NCI-H1092 treated with DMSO at 0.1 percent for 48 hours (cell line): ENCODE data around the gene MRE11.
A peak's percentile ranks its signal among the peaks of the same experiment; 100 is the strongest.
"Not testable (repeated sequence)": the region's sequence is repeated elsewhere in the genome, so short reads cannot be mapped to it uniquely, and the experiment has no call there.

ENCODE experiments used
- DNase-seq: peaks from one replicate; lab custom pipeline; 2025; lab: John Stamatoyannopoulos, UW

MRE11 gene

DNA sequence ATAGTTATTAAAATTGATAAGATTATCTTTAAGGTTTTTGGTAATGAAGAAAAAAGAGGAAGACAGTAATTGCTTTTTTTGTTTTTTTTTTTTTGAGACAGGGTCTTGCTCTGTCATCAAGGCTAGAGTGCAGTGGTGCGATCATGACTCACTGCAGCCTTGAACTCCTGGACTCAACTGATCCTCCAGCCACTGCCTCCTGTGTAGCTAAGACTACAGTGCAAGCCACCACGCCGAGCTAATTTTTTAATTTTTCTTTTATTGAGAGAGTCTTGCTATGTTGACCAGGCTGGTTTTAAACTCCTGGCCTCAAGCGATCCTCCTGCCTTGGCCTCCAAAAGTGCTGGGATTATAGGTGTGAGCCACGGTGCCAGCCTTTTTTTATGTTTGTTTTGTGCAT, 12.9 kb upstream of the MRE11 start:
- not testable (repeated sequence) for DNase-seq

DNA sequence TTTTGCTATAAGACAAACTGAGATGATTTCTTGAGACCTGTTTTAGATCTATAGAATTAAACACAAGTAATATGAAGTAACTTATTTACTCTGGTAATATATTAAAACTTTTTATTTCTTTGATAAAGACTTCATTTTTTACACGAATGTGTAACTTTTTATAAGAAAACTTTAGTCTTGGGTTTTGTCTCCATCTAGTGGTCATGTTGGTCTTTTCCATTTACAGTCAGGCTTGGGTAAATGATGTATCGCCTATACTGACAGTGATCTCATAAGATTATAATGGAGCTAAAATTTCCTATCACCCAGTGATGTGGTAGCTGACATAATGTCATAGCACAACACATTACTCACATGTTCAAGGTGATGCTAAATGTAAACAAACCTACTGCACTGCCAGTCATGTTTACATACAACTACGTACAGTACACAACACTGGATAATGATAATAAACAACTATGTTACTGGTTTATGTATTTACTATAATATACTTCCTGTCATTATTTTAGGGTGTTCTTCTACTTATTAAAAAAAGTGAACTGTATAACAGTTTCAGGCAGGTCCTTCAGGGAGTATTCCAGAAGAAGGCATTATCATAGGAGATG, 11.1 kb upstream of the MRE11 start:
- DNase-seq, result peak; percentile 60

DNA sequence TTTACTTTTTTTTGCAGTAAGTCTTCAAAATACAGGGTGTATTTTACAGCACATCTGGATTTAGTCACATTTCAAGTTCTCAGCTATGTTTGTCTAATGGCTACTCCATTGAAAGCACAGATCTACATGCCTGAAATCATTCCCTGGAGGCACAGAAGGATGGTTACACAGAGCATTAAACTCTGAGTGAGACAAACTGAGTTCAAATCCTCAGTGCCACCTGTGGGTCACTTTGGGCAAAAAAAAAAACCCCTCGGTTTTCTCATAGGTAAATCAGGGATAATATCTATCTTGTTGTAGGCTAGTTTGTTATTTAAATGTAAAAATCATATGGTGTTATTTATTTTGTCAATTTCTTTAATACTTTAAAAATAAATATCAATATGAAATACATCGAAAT, 7.9 kb upstream of the MRE11 start:
- DNase-seq, result no peak

DNA sequence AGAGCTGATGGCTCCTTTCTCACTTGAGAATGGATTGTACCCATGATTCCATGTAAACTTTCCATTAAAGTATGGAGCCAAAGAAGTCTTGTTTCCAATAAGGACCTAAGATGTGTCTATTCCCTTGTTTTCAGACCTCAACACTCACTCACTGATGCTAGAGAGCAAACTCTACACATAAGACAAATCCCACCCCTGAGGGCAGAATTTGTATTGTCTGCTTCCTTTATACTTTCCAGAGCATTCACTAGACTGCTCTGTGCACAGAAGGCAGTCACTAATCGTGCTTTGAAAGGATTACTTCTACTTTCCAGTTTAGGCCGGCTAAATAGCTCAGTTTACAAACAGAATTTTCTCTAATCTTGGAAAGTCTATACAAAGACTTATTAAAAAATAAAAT, 6.5 kb upstream of the MRE11 start:
- DNase-seq, result no peak

DNA sequence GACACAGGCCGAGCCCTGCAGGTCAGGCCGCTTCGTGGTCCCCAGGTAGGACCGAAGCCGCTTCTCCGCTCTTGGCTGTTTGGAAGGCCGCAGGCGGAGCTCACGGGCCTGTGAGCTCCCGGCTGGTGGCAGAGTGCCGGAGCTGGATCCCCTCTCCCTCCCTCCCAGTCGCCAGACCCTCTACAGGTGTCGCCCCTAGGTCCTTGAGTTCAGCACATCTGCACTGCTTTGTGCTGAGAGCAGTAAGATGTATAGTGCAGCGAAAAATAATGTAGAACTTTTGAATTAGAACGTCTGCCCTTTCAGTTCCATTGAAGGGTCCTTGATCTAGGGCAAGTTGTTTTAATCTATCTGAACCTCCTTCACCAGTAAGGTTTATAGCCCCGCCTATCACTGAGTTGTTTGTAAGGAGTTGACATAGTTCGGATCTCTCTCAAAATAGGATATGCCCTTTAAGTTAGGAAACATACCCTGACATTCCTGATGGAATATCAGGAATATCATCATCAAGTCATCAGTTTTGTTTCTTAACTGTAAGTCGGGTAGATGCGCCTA, 559 bp upstream of the MRE11 start:
- DNase-seq, result no peak

DNA sequence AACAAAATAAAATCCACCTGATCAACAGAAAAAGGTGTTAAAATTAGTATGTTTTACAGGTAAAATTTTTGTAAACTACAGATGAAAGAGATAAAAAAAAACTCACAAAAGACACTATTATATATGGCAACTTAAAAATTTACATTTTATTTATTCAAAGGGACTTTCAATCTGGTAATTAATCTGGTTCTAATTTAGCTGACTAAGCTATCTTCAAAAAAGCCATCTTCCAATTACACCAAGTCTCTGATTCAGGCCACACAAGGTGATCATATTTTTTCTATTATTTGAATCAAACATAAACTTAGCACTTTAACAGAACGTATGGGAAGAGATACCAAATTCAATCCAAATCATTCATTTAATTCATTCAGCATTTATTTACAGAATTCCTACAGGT, 7.6 kb downstream of the MRE11 start:
- DNase-seq, result no peak

DNA sequence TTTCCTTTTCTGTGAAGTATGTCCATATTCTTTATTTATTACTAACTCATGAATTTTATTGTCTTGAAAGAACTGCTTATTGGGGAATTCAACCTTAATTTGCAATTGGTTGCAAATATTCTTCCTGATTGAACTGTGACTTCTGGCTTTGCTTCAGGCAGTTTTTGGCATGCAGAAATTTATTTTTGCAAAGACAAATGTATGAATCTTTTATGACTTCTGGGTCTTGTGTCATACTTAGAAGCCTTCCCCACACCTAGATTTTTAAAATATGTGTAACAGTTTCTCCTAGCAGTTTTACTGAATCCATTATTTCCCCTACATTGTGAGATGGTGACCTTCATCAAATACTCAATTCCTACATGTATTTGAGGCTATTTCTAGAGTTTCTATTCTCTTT, 12.3 kb downstream of the MRE11 start:
- no peak for DNase-seq

DNA sequence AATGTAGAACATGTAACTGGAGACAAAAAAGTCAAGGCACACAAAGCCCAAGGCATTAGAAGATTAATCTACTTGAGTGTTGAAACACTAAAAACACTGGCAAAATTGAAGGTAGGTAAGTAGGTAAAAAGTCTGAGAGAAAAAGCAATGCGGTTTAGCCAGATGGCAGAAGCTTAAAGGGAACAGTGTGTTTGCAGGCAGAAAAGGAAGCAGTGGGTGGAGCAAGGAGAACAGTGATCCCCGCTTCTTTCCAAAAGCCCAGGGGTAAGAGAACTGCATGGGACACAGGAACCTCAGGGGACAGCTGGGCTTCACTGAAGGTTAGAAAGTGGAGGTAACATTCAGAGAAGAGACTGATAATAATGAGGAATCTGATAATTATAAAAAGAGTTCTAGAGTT, 16.0 kb downstream of the MRE11 start:
- no peak for DNase-seq

DNA sequence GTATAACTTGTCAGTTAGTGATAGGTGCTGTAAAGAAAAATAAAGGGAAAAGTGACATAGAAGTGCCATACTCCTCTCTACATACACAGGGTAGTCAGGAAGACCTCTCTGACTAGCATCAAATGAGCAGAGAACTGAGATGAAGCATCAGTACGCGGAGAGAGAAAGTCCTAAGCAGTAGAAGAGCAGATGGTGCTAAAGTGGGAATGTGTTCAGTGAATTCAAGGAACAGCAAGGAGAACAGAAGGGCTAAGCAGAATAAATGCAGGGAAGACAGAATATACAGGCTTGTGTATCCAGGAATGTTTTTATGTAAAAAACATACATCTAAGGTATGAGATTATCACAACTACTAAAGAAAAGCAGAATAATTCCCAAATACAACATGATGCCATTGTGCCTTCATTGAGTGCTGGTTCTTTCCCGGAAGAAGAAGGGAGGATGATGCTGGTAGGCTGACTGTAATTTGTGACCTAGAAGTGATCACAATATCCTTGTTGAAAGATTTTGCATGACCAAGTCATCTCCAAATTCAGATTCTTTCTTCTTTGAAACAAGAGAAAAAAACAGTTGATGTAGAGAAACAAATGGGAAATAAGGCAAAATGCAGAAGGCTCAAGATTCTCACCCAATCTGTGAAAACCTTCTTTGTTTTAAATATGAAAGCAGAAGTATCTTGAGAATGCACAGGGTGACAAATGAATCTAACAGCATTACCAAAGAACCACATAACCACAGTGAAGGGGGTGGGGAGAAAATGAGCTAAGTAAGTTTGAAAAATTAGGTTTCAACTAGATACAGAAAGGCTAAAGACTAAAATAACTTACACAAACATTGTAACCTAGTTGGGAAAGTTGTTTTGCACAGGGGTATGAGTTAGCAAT, 20.5 kb downstream of the MRE11 start:
- DNase-seq, result no peak

DNA sequence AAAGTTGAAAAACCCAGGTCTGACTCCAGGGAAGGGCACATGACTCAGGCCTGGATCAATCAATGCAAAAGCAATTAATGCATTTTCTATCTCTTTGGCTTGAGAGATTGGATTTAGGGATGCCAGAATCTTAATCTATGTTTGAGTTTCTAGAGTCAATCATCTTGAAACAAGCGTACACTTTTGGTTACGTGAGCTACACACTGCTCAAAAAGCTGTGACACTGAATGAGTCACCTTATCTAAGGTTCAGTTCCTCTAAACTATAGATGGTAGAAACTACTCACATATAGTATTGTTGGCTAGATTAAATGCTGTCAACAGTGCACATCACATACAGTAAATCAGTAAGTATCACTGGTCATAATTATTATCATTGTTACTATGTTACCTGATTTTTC, 24.2 kb downstream of the MRE11 start:
- DNase-seq, result no peak

DNA sequence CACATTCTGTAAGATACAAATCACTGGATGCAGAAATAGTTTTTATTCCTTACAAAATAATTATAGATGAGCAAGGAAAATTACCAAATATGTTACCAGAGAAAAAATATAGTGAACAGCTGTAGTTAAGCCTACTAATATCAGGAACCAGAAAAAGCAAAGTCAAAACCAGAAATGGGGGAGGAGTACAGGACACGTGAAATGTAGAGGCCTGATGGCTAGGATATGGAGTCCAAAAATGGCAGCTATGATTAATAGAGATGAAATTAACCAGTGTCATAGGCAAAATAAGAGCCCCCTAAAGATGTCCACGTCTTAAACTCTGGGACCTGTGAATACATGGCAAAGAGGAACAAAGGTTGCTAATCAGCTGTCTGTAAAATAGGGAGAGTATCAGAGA, 34.1 kb downstream of the MRE11 start:
- no peak for DNase-seq

DNA sequence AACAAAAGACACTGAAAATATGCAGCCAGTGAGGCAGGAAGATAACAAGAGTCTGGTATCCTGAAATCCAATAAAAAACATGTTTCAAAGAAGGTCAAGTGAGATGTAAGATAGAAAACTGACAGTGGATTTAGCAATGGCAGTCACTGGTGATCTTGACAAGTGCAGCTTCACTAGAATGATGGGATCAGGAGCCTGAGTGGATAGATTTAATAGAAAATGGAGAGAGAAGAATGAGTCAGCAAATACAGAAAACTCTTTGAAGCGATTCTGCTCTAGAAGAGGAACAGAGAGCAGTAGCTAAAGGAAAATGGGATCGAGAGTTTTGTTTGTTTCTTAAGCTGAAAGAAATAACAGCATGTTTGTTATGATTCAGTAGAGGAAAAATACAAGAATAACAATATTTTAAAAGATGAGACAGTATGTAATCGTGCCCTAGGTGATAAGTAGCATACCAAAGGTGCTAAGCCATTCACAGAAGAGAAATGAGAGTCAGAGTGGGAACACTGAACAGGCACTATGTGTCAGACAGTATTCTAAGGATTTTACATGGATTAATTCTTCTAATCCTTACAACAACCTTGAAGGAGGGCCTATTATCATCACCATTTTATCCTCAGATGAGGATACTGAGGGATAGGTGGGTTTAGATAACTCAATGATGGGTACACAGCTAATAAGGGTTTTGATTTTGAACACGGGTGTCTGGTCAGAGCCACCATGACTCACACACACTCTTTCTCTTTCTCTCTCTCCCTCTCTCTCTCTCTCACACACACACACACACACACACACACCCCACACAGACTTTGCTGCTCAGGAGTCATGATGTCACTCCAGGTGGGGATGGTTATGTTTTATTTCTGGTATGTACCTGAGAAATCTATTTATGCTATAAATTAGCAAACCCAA, 36.3 kb downstream of the MRE11 start:
- no peak for DNase-seq

DNA sequence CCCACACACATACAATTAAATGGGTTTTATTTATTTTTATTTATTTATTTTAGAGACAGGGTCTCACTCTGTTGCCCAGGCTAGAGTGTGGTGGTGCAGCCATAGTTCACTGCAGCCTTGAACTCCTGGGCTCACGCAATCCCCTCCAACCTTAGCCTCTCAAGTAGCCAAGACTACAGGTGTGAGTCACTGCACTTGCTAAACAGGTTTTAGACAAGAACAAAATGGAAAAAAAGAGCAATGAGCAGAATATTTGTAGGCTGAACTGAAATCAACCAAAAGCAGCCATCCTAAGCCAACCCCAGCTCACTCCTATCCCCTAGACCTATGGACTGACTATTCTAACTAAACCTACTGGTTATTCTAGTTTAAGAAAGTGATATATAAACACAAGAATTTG, 37.8 kb downstream of the MRE11 start:
- DNase-seq, result no peak

DNA sequence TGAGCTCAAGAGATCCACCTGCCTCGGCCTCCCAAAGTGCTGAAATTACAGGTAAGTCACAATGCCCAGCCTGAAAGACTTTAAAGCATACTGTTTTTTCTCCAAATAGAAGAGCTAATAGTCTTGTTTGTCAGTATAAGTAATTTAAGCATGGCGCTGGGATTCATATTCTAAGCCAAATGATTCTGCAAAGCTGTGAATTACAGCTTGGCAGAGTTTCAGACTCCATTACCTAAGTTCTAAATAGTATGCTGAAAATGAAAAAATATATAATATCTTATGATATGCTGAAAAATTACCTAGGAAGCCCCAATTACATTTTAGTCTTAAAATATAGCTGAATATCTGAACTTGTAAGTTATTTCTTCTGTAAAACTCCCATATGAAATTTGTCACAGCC, 39.3 kb downstream of the MRE11 start:
- no peak for DNase-seq

DNA sequence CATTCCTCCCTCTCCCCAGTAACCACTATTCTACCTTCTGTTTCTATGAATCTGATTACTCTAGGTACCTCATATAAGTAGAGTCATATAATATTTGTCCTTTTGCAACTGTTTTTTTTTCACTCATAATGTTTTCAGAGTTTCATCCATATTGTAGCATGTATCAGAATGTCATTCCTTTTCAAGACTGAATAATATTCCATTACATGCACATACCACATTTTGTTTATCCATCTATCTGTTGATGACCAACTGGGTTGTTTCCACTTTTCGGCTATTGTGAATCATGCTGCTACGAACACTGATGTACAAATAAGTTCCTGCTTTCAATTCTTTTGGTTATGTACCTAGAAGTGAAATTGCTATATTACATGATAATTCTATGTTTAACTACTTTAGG, 40.7 kb downstream of the MRE11 start:
- DNase-seq, result no peak

DNA sequence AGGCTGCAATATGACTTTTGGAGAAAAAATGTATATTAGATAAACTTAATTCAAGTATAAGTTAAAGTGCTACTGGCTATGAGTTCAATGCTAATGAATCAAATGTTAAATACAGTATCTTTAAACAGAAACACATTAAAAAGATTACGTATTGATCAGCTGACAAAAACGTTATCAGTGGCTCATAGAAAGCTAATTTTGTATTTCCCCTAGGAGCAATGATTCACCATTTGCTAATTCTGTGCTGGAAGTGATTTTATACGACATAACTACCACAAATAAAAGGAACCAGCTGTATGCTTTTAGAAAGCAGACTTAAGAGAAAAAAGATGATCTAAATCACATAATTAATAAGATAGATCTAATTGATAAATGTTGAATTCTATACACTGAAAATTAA, 43.6 kb downstream of the MRE11 start:
- DNase-seq, result no peak

DNA sequence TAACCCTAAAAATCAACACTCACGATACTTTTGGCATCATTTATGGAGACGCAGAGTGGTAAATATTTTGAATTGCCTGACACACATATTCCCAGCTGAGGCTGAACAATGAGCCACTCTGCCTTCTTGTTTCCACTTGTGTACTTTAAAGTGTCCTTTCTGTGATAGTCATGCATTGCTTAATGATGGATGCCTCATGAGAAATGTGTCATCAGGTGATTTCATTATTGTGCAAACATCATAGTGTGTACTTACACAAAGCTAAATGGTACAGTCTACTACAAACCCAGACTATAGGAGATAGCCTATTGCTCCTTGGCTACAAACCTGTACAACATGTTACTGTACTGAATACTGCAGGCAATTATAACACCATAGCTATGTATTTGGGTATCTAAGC, 44.2 kb downstream of the MRE11 start:
- no peak for DNase-seq

DNA sequence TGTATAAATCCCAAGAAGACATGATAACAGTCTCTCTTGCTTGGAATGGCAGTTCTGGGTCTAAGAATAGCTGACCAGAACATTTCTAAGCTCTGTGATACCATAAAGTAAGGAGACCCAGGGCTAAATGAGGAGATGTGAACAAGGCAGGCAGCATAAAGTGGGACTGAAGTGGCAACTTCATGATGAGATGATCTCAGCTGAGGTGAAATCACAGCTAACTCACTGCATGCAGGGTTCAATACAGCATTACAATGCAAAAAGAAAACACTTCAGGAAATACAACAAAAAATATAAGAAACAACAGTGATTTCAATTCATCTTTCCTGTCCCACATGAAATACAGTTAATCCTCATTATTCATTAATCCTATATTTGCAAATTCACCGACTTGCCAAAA, 44.6 kb downstream of the MRE11 start:
- DNase-seq, result no peak

DNA sequence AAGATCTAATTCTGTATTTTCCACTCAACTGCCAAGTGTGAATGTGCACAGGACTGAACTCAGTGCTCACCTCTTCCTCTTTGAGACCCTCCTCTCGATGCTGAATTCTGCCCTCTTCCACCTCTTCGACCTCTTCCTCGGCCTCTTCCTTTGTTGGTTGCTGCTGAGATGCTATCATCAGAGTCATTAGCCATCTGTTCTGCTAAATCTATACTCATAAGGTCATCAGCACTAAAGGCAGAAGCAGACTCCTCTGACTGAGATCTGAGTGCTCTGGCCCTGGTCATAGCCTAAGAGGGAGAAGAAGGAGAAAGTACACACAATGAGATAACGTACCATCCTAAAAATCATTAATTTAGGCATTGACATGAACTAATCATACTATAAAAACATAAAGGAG, 46.5 kb downstream of the MRE11 start:
- no peak for DNase-seq

DNA sequence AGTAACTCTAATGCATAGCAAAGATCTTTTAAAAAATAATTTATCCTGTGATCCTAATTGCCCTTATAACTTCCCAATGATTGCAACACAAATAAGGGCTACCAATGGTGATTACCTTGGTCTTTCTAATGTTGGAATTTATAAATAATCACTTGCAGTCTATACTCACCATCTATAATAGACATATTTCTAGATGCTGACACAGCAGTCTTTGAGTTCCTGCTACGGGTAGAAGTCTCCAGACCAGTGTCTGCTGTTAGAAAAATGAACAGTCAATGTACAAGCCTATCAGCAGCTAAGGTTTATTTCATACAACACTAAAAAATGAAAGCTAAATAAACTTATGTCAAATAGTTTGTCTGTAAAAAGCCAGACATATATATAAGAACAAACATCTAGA, 48.0 kb downstream of the MRE11 start:
- no peak for DNase-seq

DNA sequence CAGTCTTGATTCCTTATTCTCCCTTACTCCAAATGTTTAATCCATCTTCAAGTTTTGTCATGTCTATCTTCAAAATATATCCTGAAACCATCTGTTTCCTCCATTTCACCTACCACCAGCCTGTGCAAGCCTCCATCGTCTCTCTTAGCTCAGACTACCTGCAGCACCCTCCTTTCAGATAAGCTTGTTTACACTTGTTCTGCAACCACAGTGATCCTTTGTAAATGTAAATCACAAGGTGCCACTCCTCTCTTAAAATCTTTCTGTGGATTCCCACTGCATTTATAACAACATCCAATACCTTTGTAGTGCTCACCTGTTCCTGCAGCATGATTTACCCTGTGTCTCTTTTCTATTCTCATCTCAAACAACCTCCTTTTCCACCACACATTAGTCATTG, 60.6 kb downstream of the MRE11 start:
- no peak for DNase-seq

DNA sequence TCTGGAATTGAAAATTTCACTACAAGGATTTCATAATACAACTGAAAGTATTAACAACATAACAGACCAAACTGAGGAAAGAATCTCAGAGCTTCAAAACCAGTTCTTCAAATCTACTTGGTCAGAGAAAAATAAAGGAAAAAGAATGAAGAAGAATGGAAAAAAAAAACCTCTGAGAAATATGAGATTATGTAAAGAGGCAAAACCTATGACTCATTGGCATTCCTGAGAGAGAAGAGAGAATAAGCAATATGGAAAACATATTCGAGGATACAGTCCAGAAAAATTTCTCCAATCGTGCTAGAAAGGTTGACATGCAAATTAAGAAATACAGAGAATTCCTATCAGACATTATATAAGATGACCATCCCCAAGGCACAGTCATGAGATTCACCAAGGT, 69.0 kb downstream of the MRE11 start:
- DNase-seq, result no peak

DNA sequence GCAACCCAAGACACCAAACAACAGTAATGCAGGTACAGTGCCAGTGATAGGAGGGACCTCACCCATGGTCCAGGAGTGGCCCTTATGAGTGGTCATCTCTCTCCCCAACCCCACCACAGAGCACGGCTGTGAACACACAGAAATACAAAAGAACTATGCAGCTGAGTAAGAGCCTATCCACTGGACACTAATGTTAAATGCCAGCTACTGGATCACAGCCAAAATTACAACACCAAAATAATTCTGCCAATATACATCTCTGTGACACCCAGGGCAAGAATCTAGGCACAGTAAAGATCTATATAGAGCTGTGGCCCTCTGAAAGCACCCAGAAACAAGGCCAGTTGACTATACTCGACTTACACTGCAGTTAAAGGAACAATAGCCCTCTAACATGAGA, 69.6 kb downstream of the MRE11 start:
- no peak for DNase-seq
